Measurements from ENCODE around the gene PPP2R3B.
"Not testable (repeated sequence)": the region's sequence is repeated elsewhere in the genome, so short reads cannot be mapped to it uniquely, and the experiment has no call there.

PPP2R3B gene

DNA sequence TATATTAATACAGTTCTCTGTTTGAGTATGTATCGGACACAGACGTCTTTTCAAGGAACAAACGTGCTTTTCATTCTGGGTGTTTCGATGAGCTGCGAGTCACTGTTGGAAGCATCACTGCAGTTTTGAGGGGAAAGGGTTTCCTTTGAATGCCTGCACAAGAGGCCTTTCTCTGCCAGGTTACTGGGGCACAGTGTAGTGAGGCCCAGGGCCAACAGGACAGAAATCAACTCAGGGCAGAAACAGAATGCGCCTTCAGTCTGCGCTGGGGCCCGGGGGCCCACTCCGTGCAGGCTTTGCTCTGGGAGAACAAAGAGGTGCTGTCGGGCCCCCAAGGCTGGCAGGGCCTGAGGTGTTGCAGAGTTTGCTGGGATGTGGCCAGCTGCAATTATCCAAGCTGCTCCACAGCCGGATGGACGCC is 2.3 kb upstream of the PPP2R3B start:
- H3K4me3 ChIP-seq (ENCODE audit: low read depth, low read length): no peak overlapping the region
- TF ChIP-seq, protein P1, sequence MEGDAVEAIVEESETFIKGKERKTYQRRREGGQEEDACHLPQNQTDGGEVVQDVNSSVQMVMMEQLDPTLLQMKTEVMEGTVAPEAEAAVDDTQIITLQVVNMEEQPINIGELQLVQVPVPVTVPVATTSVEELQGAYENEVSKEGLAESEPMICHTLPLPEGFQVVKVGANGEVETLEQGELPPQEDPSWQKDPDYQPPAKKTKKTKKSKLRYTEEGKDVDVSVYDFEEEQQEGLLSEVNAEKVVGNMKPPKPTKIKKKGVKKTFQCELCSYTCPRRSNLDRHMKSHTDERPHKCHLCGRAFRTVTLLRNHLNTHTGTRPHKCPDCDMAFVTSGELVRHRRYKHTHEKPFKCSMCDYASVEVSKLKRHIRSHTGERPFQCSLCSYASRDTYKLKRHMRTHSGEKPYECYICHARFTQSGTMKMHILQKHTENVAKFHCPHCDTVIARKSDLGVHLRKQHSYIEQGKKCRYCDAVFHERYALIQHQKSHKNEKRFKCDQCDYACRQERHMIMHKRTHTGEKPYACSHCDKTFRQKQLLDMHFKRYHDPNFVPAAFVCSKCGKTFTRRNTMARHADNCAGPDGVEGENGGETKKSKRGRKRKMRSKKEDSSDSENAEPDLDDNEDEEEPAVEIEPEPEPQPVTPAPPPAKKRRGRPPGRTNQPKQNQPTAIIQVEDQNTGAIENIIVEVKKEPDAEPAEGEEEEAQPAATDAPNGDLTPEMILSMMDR (IDR thresholded peaks at IDR 0.05; ENCODE audit: low read depth, low read length, missing control alignments): no peak
- DNase-seq (ENCODE audit: low read depth): no peak

DNA sequence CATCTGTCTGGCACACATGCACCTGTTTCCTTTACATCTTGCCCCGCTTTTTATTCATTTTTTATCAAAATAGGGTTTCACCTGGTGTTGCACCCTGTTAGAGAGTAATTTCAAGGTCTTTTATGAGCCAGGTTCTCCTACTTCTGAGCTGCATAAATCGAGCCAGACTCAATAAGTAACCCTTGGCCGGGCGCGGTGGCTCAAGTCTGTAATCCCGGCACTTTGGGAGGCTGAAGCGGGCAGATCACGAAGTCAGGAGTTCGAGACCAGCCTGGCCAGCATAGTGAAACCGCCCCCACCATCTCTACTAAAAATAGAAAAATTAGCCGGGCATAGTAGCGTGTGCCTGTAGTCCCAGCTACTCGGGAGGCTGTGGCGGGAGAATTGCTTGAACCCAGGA is 1.0 kb upstream of the PPP2R3B start:
- TF ChIP-seq, protein P1 (IDR thresholded peaks at IDR 0.05; ENCODE audit: low read depth, low read length, missing control alignments): no peak
- DNase-seq (ENCODE audit: low read depth): no peak
- peak overlapping the region; percentile 71 for H3K4me3 ChIP-seq (ENCODE audit: low read depth, low read length)

DNA sequence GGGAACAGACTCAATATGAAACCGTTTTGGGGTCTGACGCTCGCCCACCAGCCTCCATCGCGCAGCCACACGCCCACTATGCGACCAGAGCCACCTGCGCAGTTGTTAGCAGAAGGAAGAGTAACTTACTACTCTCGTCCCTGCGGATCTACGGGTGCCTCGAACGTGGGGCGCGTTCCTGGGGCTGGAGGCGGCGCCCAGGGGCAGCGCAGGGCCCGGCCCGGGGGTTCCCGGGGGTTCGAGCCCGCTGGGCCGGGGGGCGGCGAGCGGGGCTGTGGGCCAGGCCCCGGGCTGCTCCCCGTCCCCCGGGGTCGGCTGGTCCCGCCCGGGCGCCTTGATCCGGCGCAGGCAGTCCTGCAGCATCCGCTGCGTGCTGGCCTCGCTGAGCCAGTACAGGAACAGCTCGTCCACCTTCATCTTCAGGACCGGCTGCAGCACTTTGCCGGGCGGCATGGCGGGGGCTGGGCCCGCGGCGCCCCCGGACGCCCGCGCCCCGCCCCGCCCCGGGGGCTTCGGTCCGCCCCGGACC is 404 bp downstream of the PPP2R3B start:
- peak overlapping the region; percentile 71 for H3K4me3 ChIP-seq (ENCODE audit: low read depth, low read length)
- TF ChIP-seq, protein P1 (IDR thresholded peaks at IDR 0.05; ENCODE audit: low read depth, low read length, missing control alignments): no peak
- peak; percentile 18 for DNase-seq (ENCODE audit: low read depth)

DNA sequence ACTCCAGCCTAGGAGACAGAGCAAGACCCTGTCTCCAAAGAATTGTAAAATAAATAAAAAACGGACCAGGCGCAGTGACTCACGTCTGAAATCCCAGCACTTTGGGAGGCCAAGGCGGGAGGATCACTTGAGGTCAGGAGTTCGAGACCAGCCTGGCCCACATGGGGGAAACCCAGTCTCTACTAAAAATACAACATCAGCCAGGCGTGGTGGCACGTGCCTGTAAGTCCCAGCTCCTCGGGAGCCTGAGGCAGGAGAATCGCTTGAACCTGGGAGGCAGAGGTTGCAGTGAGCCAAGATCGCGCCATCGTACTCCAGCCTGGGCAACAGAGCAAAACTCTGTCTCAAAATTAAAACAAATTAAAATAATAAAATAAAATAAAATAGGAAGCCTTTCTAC is 971 bp downstream of the PPP2R3B start:
- H3K4me3 ChIP-seq (ENCODE audit: low read depth, low read length): peak overlapping the region; percentile 71
- peak; percentile 13 for DNase-seq (ENCODE audit: low read depth)

DNA sequence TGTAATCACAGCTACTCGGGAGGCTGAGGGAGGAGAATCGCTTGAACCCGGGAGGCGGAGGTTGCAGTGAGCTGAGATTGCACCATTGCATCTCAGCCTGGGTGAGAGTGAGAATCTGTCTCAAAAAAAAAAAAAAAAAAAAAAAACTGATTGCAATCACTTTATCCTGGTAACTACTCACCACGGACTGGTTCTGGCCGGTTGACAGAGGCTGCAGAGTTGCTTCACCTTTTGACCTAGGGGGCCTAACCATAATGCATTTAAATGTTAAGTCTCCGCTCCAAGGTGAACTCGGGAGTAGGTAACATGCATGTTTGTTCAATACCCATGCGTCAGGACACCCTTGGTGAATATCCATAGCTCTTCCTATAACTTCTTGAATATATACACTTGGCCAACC is 1.8 kb downstream of the PPP2R3B start:
- no peak for DNase-seq (ENCODE audit: low read depth)
- no peak overlapping the region for H3K4me3 ChIP-seq (ENCODE audit: low read depth, low read length)
- TF ChIP-seq, protein P1 (IDR thresholded peaks at IDR 0.05; ENCODE audit: low read depth, low read length, missing control alignments): no peak

DNA sequence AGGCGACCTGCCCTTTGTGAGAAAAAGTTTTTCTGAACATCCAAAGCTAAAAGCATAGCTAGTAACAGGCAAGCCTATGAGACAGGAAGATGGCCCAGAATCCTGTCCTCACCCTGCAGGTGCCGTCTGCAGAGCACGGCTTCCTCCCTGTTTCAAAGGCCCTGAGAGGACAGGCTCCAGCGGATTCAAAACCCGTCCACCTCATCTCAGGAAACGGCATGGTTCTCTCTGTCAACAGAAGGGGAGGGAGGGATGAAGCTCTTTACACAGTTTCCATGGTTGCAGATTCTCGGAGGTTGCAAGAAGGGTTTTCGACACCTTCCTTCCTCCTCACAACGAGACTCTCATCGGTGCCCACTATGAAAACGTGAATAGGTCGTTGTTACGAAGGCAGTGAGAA is 8.3 kb downstream of the PPP2R3B start:
- no peak overlapping the region for H3K4me3 ChIP-seq (ENCODE audit: low read depth, low read length)
- no peak for DNase-seq (ENCODE audit: low read depth)
- TF ChIP-seq, protein P1 (IDR thresholded peaks at IDR 0.05; ENCODE audit: low read depth, low read length, missing control alignments): no peak

DNA sequence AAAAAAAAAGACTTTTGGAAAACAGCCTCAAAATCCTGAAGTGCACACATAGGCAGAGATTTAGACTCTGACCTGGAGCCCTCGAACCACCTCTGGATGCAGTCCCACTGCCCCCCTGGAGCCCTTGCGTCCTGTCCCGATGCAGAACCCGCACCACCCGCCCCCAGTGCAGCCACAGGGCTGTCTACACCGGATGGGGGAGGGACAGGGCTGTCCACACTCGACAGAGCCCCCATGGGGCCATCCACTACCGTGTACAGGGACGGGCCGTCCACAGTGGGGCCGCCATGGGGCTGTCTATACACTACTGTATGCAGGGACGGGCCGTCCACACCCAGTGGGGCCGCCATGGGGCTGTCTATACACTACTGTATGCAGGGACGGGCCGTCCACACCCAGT is 10.5 kb downstream of the PPP2R3B start:
- not testable (repeated sequence) for H3K4me3 ChIP-seq (ENCODE audit: low read depth, low read length); DNase-seq (ENCODE audit: low read depth)

DNA sequence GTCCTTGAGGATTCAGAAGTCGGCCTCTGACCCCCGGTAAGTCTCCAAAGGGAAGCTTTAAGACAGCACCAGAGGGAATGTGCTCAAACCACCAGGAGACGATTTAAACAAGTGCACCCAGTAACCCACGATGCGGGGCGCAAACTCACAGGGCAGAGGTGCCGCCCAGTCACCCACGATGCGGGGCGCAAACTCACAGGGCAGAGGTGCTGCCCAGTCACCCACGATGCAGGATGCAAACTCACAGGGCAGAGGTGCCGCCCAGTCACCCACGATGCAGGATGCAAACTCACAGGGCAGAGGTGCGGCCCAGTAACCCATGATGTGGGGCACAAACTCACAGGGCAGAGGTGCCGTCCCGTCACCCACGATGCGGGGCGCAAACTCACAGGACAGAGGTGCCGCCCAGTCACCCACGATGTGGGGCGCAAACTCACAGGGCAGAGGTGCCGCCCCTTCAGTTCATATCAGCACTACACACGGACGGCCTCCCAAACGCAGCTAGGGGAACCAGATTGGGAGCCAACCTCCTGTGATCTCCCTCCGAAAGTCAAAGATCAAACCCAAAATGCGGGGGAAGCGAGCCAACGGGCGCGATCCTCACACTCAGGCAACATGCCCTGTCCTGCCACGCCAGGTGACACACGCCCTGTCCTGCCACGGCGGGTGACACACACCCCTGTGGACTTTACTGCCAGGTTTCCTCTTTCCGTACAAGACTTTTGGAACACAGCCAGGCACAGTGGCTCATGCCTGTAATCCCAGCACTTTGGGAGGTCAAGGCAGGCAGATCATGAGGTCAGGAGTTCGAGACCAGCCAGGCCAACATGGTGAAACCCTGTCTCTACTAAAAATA is 11.3 kb downstream of the PPP2R3B start:
- H3K4me3 ChIP-seq (ENCODE audit: low read depth, low read length): no peak overlapping the region

More for the DNA sequence above, 11.3 kb downstream of the PPP2R3B start:
- TF ChIP-seq, protein P1 (IDR thresholded peaks at IDR 0.05; ENCODE audit: low read depth, low read length, missing control alignments): no peak
- no peak for DNase-seq (ENCODE audit: low read depth)

Measured in GM12864 (cell line).